ENCODE data around the gene CALHM2.
"Not testable (repeated sequence)": the region's sequence is repeated elsewhere in the genome, so short reads cannot be mapped to it uniquely, and the experiment has no call there.

CALHM2 gene

GRCh38 chr10:103449208-103450144 lies 2.7 kb downstream of the CALHM2 start:
- DNase-seq = peak; percentile 30

- DNase-seq = no peak
Measured at GRCh38 chr10:103448746-103449145, 3.4 kb downstream of the CALHM2 start.

- DNase-seq = no peak
Measured at GRCh38 chr10:103447187-103447586, 5.0 kb downstream of the CALHM2 start.

- no peak for DNase-seq
Measured at GRCh38 chr10:103445767-103446567, 6.2 kb downstream of the CALHM2 start.

GRCh38 chr10:103445366-103445765 lies 6.8 kb downstream of the CALHM2 start:
- no peak for DNase-seq

- no peak for DNase-seq
Measured at GRCh38 chr10:103444478-103444877, 7.7 kb downstream of the CALHM2 start.

GRCh38 chr10:103443475-103444185 lies 8.5 kb downstream of the CALHM2 start:
- DNase-seq = no peak

- DNase-seq = peak; percentile 84
Measured at GRCh38 chr10:103442031-103442461, 10.1 kb downstream of the CALHM2 start.

GRCh38 chr10:103441611-103442010 lies 10.6 kb downstream of the CALHM2 start:
- no peak for DNase-seq

GRCh38 chr10:103441206-103441605 lies 11.0 kb downstream of the CALHM2 start:
- no peak for DNase-seq

GRCh38 chr10:103440416-103440815 lies 11.8 kb downstream of the CALHM2 start:
- DNase-seq = no peak

- no peak for DNase-seq
Measured at GRCh38 chr10:103439776-103440175, 12.4 kb downstream of the CALHM2 start.

- DNase-seq = peak; percentile 41
Measured at GRCh38 chr10:103433858-103434257, 18.3 kb downstream of the CALHM2 start.

- DNase-seq = no peak
Measured at GRCh38 chr10:103431902-103432301, 20.3 kb downstream of the CALHM2 start.

- no peak for DNase-seq
Measured at GRCh38 chr10:103429647-103430046, 22.5 kb downstream of the CALHM2 start.

GRCh38 chr10:103428989-103429643 lies 23.1 kb downstream of the CALHM2 start:
- no peak for DNase-seq

GRCh38 chr10:103427866-103428265 lies 24.3 kb downstream of the CALHM2 start:
- DNase-seq = no peak

GRCh38 chr10:103423748-103424147 lies 28.4 kb downstream of the CALHM2 start:
- DNase-seq = no peak

- DNase-seq = no peak
Measured at GRCh38 chr10:103419101-103419500, 33.1 kb downstream of the CALHM2 start.

- DNase-seq = no peak
Measured at GRCh38 chr10:103417601-103418000, 34.6 kb downstream of the CALHM2 start.

GRCh38 chr10:103417148-103417469 lies 35.1 kb downstream of the CALHM2 start:
- DNase-seq = not testable (repeated sequence)

GRCh38 chr10:103416436-103417147 lies 35.6 kb downstream of the CALHM2 start:
- peak; percentile 52 for DNase-seq
